Lung (tissue), 12 donors: ENCODE results near the gene KLK13. TPM values are rescaled to one million over a fixed set of nuclear protein-coding genes. Genes with fewer than 3 reads are reported as not detected.

Experiments
- ATAC-seq: fragments of 200-7000 bp; cut with Tn5 transposase; one replicate; pipeline ENCODE4 v1.9.1; 2020; ENCODE audit warnings: moderate number of reproducible peaks; ENCODE audit not compliant: insufficient read depth, low FRiP score
- DNase-seq, 3 donors: peaks; one replicate each; pipeline ENCODE4 v3.0.0-alpha.2; 2013 to 2017
- H3K27ac ChIP-seq, 2 donors: one replicate each; pipeline ENCODE4 v1.5.1; 2013; ENCODE audit warnings: mild to moderate bottlenecking in 2 of 2, moderate library complexity in 2 of 2, control low read depth in 1 of 2, inconsistent platforms in 1 of 2, low read depth in 1 of 2, low read length in 1 of 2
- H3K27me3 ChIP-seq, 3 donors: one replicate each; pipeline ENCODE4 v1.5.1; 2013; ENCODE audit warnings: low read length in 2 of 3; ENCODE audit not compliant: control insufficient read depth in 3 of 3, insufficient read depth in 3 of 3
- H3K36me3 ChIP-seq, 4 donors: one replicate each; pipeline ENCODE4 v1.5.1; 2013; ENCODE audit warnings: low read length in 4 of 4, mild to moderate bottlenecking in 1 of 4, moderate library complexity in 1 of 4; ENCODE audit not compliant: control insufficient read depth in 4 of 4, insufficient read depth in 4 of 4
- H3K4me1 ChIP-seq, 5 donors: one replicate each; pipeline ENCODE4 v1.5.1; 2013; ENCODE audit warnings: low read length in 5 of 5, mild to moderate bottlenecking in 2 of 5, moderate library complexity in 1 of 5; ENCODE audit not compliant: control insufficient read depth in 5 of 5, insufficient read depth in 5 of 5
- H3K4me3 ChIP-seq: one replicate; pipeline ENCODE4 v1.5.1; 2013; ENCODE audit warnings: mild to moderate bottlenecking, control low read depth, moderate library complexity
- H3K9ac ChIP-seq, 2 donors: one replicate each; pipeline ENCODE4 v1.5.1; 2013; ENCODE audit warnings: low read length in 2 of 2, control low read depth in 1 of 2; ENCODE audit not compliant: insufficient read depth in 1 of 2
- H3K9me3 ChIP-seq, 4 donors: one replicate each; pipeline ENCODE4 v1.5.1; 2013; ENCODE audit warnings: low read length in 3 of 4, mild to moderate bottlenecking in 1 of 4, moderate library complexity in 1 of 4; ENCODE audit not compliant: control insufficient read depth in 4 of 4, insufficient read depth in 3 of 4
- WGBS, 2 donors: extraction: QIAGEN DNeasy Blood & Tissue Kit; methylation state at CpG; one replicate each; pipeline ENCODE4 v1.1.7; 2013; 5-methylcytosine and 5-hydroxymethylcytosine counted together
- polyA plus RNA-seq, 2 donors: library from polyadenylated mRNA; stranded (reverse); fragments of 200-250 nt; gene quantifications; one replicate each; pipeline ENCODE4 v1.2.1, GENCODE V29; 2013
- total RNA-seq, 2 donors: library from RNA; depleted of rRNA in 1 of 2; stranded (reverse); fragments of >200 nt in 1 of 2; gene quantifications; one replicate each; pipeline ENCODE4 v1.2.1, GENCODE V29; 2014 to 2021
- TF ChIP-seq, protein P1 (sequence below): IDR thresholded peaks from 2 replicates; pipeline ENCODE4 v1.5.1; 2012; ENCODE audit warnings: mild to moderate bottlenecking; ENCODE audit errors: control extremely low read depth, extremely low read depth
- donor health status: control.
- donor health status: control.
- donor health status: Bipolar disorder and iron deficiency.
- donor health status: healthy.
- donor health status: DM: yes; HTN: yes; CAD: no.

Gene KLK13
- total and polyA plus RNA-seq, 4 donors: 0.65 to 9.3 (median 3.1) TPM

DNA sequence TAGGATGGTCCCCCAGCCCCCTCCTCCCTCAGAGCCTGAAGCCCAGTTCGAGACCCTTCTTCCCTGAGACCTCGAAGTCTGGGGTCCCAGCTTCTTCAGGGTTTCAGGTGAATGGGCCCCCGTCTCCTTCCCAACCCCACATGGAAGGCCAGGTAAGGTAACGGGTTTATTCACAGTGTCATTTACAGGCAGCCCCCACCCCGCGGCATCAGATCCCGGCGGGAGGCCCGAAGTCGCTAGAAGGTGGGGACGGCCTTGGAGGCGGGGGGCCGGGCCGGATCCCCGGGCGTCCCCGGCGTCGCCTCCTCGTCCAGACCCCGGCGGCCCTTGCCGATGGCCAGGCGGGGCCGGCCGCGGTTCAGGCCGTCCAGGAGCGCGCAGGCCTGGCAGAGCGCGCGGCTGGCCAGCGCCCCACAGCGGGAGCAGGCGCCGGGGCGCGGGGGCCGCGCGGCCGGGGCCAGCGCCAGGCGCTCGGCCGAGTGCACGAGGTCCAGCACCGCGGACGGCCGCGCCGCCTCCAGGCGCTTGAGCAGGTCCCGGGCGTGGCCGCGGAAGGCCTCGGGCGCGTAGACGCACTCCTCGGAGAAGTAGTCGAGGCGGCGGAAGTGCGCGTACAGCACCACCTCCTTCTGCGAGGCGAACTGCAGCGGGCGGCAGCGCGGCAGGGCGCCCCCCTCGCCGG, 33.6 kb upstream of the KLK13 start:
- Histone ChIP-seq H3K36me3 (peaks cover 0 to 26% (median 5%) of the 10 kb centered on the region in 4 donors), H3K4me1 (peaks cover 0 to 4% (median 0%) of the 10 kb centered on the region in 5 donors), H3K9me3 (no peaks in the 10 kb centered on the region), H3K9ac (no peak overlapping the region), H3K27ac (no peak overlapping the region), H3K4me3 (no peak overlapping the region), H3K27me3 (no peaks in the 10 kb centered on the region)
- WGBS, 2 donors: 73 to 76% methylated on average over 78 of the region's 78 CpGs
- peak; percentile 56 to 70 (median 68) for DNase-seq
- no peak for ATAC-seq
- TF ChIP-seq, protein P1, sequence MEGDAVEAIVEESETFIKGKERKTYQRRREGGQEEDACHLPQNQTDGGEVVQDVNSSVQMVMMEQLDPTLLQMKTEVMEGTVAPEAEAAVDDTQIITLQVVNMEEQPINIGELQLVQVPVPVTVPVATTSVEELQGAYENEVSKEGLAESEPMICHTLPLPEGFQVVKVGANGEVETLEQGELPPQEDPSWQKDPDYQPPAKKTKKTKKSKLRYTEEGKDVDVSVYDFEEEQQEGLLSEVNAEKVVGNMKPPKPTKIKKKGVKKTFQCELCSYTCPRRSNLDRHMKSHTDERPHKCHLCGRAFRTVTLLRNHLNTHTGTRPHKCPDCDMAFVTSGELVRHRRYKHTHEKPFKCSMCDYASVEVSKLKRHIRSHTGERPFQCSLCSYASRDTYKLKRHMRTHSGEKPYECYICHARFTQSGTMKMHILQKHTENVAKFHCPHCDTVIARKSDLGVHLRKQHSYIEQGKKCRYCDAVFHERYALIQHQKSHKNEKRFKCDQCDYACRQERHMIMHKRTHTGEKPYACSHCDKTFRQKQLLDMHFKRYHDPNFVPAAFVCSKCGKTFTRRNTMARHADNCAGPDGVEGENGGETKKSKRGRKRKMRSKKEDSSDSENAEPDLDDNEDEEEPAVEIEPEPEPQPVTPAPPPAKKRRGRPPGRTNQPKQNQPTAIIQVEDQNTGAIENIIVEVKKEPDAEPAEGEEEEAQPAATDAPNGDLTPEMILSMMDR: no peak

DNA sequence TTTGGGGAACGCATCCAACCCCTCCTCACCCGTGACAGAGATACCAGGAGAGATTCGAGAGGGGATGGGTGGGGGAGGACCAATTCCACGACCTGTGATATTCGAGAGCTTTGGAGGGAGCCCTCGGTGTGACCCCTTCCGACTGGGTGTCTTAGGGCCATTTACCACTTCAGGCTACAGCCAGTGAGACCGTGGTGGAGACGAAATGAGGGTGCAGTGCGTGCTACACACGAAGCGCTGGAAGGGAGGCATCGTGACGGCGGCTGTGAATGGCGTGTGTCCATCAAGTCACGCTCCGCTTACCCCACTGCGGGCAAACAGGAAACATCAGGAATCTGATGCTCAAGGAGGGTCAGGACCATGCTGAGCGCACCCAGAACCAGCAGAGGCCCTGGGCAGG, 32.9 kb upstream of the KLK13 start:
- no peak for DNase-seq
- no peak overlapping the region for H3K9ac ChIP-seq
- no peak for ATAC-seq
- no peak overlapping the region for H3K4me3 ChIP-seq
- peaks cover 0 to 4% (median 0%) of the 10 kb centered on the region in 5 donors for H3K4me1 ChIP-seq
- no peaks in the 10 kb centered on the region for H3K9me3 ChIP-seq
- no peak overlapping the region for H3K27ac ChIP-seq
- 89 to 91% methylated on average over 20 of the region's 20 CpGs for whole genome bisulfite sequencing, 2 donors
- no peaks in the 10 kb centered on the region for H3K27me3 ChIP-seq
- peaks cover 0 to 24% (median 3%) of the 10 kb centered on the region in 4 donors for H3K36me3 ChIP-seq
- TF ChIP-seq, protein P1: no peak

DNA sequence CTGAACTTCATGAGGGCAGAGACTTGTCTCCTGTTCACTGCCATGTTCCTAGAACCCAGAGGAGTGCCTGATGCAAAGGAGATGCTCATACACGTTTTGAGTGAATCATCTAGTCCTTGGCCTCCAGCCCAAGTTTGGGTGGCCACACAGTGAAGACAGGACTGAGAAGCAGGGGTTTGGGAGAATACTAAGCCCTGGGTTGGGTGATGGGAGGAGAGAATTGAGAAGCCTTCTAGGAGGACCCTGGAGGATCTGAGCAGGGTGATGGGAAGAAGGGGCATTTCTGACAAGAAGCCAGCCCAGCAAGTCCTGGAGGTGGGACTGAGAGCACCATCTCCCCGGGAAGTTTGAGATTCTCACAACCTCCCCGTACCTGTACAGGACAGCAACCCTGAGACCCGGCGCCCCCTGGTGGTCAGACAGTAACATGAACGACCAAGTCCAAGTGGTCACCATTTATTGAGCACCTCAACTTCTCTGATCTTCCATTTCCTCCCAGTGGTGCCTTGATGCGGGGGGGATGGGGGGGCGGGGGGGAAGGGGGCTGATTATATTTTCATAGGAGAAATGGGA, 32.4 kb upstream of the KLK13 start:
- peak; percentile 20 to 64 (median 35) for DNase-seq
- Histone ChIP-seq H3K36me3 (peaks cover 0 to 21% (median 2%) of the 10 kb centered on the region in 4 donors), H3K9me3 (no peaks in the 10 kb centered on the region), H3K27me3 (no peaks in the 10 kb centered on the region), H3K4me1 (peaks cover 0 to 4% (median 0%) of the 10 kb centered on the region in 5 donors), H3K9ac (no peak overlapping the region), H3K4me3 (no peak overlapping the region), H3K27ac (no peak overlapping the region)
- TF ChIP-seq, protein P1: peak; percentile 49
- ATAC-seq: no peak
- WGBS, 2 donors: 14 to 24% methylated on average over 8 of the region's 8 CpGs
